Activated CD4-positive, alpha-beta T cell treated with anti-CD3 and anti-CD28 coated beads, Interleukin-2, amount 10 ng/mL, durations not matched to agents 7 days and 5 days (primary cell): ENCODE measurements around the gene U2AF1. TPM values are rescaled to one million over a fixed set of nuclear protein-coding genes. Genes with fewer than 3 reads are reported as not detected.
"Not testable (repeated sequence)": the region's sequence is repeated elsewhere in the genome, so short reads cannot be mapped to it uniquely, and the experiment has no call there.

Experiments used
- CTCF ChIA-PET: fragments of 350-600 bp; sonication (Branson Sonifier 250); formaldehyde crosslinking; loops from one replicate; lab custom pipeline; 2021; ENCODE audit warnings: antibody characterized with exemption; lab: Charles Lee
- POLR2A ChIA-PET: fragments of 350-600 bp; sonication (Branson Sonifier 250); formaldehyde crosslinking; loops from one replicate; lab custom pipeline; 2021; ENCODE audit warnings: antibody characterized with exemption; lab: Charles Lee
- DNase-seq: peaks from one replicate; pipeline ENCODE4 v3.0.0-alpha.2; 2020
- H3K27ac Mint-ChIP-seq: one replicate; pipeline ENCODE4 v1.8.0; 2021; ENCODE audit warnings: mild to moderate bottlenecking, moderate library complexity, mixed read lengths
- H3K27me3 Mint-ChIP-seq: one replicate; pipeline ENCODE4 v1.8.0; 2021; ENCODE audit warnings: mixed read lengths
- H3K36me3 Mint-ChIP-seq: one replicate; pipeline ENCODE4 v1.8.0; 2021; ENCODE audit warnings: low read depth, mixed read lengths
- H3K4me1 Mint-ChIP-seq: one replicate; pipeline ENCODE4 v1.8.0; 2021; ENCODE audit warnings: mixed read lengths
- H3K4me3 Mint-ChIP-seq: one replicate; pipeline ENCODE4 v1.8.0; 2021; ENCODE audit warnings: mild to moderate bottlenecking, moderate library complexity, mixed read lengths
- H3K9me3 Mint-ChIP-seq: one replicate; pipeline ENCODE4 v1.8.0; 2021; ENCODE audit warnings: mixed read lengths
- total RNA-seq, 2 experiments: library from RNA; stranded (reverse); gene quantifications; one replicate each; pipeline ENCODE4 v1.2.3, GENCODE V29; 2021

Gene U2AF1
- total RNA-seq, 2 experiments from 2014 or later = 5.5 to 88.5 TPM

GRCh38 chr21:43072742-43073141 is 34.6 kb downstream of the U2AF1 start:
- H3K36me3 Mint-ChIP-seq, H3K4me1 Mint-ChIP-seq, CTCF ChIA-PET, DNase-seq, POLR2A ChIA-PET, H3K27ac Mint-ChIP-seq, H3K9me3 Mint-ChIP-seq, H3K4me3 Mint-ChIP-seq, H3K27me3 Mint-ChIP-seq: not testable (repeated sequence)

DNA sequence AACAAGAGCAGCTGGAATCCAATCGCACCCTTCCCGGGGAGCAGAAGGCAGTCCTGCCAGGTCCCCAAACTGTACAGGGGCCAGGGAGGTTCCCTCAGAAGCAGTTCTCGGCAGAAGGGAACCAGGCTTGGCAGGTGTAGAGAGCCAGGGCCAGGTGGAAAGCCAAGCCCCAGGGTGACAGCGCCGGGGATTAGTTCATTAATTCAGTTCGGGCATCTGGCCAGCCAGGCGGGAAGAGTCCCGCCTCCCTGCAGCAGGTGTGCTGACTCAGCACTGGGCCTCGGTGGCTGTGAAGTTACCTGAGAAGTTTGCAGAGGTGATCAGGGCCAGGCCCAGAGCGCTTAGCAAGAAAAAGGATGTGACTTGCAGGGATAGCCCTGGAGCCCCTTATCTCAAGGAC is 37.7 kb downstream of the U2AF1 start:
- H3K4me1 Mint-ChIP-seq, H3K27me3 Mint-ChIP-seq, H3K4me3 Mint-ChIP-seq, H3K27ac Mint-ChIP-seq, H3K36me3 Mint-ChIP-seq, DNase-seq, H3K9me3 Mint-ChIP-seq, CTCF ChIA-PET, POLR2A ChIA-PET: not testable (repeated sequence)

GRCh38 chr21:43068065-43068464 is 39.3 kb downstream of the U2AF1 start:
- H3K36me3 Mint-ChIP-seq, DNase-seq, H3K27ac Mint-ChIP-seq, POLR2A ChIA-PET, CTCF ChIA-PET, H3K4me3 Mint-ChIP-seq, H3K27me3 Mint-ChIP-seq, H3K9me3 Mint-ChIP-seq, H3K4me1 Mint-ChIP-seq: not testable (repeated sequence)

- H3K27me3 Mint-ChIP-seq, H3K36me3 Mint-ChIP-seq, H3K27ac Mint-ChIP-seq, POLR2A ChIA-PET, H3K4me3 Mint-ChIP-seq, CTCF ChIA-PET, H3K4me1 Mint-ChIP-seq, H3K9me3 Mint-ChIP-seq, DNase-seq: not testable (repeated sequence)
Measured at GRCh38 chr21:43066690-43067089, 40.7 kb downstream of the U2AF1 start.

- DNase-seq, H3K27ac Mint-ChIP-seq, H3K9me3 Mint-ChIP-seq, POLR2A ChIA-PET, H3K4me3 Mint-ChIP-seq, H3K4me1 Mint-ChIP-seq, H3K36me3 Mint-ChIP-seq, H3K27me3 Mint-ChIP-seq, CTCF ChIA-PET: not testable (repeated sequence)
Measured at GRCh38 chr21:43065991-43066390, 41.4 kb downstream of the U2AF1 start.

DNA sequence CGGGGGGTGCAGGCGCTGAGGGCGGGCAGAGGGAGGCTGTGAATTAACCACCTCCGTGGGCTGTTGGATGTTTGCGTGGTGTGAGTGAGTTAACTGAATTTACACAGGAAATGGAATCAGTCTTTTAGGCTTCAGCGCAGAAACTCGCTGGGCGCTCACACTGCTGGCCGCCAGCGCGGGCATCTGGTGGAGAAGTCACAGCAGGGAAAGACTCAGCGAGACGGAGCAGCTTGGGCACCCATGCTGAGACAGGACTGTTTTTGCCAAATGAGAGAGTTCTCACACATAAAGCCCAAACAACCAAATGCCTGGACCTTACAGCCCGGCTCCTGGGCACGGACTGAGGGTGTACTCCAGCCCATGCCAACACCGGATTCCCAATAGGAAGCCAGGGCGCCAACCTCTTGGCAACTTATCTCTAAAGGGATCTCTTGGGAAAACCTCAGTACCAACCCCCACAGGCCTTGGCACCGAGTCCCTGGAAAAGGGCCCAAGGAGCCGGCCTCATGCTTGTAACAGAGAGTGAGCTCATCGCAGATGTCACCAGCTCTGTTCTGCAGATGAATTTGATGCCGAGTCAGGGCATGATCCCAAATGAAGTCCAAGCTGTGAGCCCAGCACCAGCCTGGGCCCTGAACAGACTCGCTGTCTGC is 43.0 kb downstream of the U2AF1 start:
- CTCF ChIA-PET, POLR2A ChIA-PET, H3K27ac Mint-ChIP-seq, H3K36me3 Mint-ChIP-seq, H3K4me3 Mint-ChIP-seq, H3K27me3 Mint-ChIP-seq, H3K4me1 Mint-ChIP-seq, DNase-seq, H3K9me3 Mint-ChIP-seq: not testable (repeated sequence)

DNA sequence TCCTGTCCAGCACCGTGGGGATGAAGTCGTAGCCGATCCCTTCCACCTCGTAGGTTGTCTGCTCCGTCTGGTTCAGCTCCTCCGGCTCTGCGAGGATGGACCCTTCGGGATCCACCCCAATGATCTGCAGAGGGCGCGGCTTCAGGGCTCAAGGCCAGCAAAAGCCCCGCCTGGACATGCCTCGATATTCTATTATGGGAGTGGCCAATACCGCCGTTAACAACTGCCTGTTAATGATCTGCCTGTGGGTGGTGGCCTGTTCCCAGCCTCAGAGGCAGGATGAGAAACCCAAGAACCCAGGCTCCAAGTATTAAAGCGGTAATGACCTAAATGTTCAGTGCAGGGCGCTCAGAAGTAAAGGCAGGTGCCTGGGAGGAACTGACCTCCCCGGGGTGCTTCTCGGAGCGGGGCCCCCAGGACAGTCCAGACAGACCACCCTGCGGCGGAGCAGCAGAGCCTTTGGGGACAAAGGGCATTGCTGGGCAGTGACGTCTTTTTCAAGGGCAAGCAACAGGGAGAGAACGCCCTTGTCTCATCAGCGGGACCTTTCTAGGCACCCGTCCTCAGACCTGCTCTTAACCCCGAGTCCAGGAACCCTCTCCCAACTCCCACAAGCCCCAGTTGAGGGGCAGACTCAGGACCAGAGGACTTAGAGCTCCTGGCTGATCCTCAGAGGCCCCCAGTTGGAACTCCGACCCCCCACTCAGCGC is 44.3 kb downstream of the U2AF1 start:
- H3K27ac Mint-ChIP-seq, H3K9me3 Mint-ChIP-seq, H3K4me1 Mint-ChIP-seq, DNase-seq, H3K4me3 Mint-ChIP-seq, H3K36me3 Mint-ChIP-seq, H3K27me3 Mint-ChIP-seq, CTCF ChIA-PET, POLR2A ChIA-PET: not testable (repeated sequence)

- H3K4me3 Mint-ChIP-seq, H3K9me3 Mint-ChIP-seq, H3K27me3 Mint-ChIP-seq, DNase-seq, CTCF ChIA-PET, H3K36me3 Mint-ChIP-seq, H3K27ac Mint-ChIP-seq, H3K4me1 Mint-ChIP-seq, POLR2A ChIA-PET: not testable (repeated sequence)
Measured at GRCh38 chr21:43053112-43053511, 54.3 kb downstream of the U2AF1 start.

GRCh38 chr21:43045876-43046821 is 61.2 kb downstream of the U2AF1 start:
- H3K9me3 Mint-ChIP-seq, CTCF ChIA-PET, H3K27me3 Mint-ChIP-seq, POLR2A ChIA-PET, H3K4me3 Mint-ChIP-seq, DNase-seq, H3K36me3 Mint-ChIP-seq, H3K4me1 Mint-ChIP-seq: not testable (repeated sequence)
- H3K27ac Mint-ChIP-seq = peak overlapping the region; percentile 9

DNA sequence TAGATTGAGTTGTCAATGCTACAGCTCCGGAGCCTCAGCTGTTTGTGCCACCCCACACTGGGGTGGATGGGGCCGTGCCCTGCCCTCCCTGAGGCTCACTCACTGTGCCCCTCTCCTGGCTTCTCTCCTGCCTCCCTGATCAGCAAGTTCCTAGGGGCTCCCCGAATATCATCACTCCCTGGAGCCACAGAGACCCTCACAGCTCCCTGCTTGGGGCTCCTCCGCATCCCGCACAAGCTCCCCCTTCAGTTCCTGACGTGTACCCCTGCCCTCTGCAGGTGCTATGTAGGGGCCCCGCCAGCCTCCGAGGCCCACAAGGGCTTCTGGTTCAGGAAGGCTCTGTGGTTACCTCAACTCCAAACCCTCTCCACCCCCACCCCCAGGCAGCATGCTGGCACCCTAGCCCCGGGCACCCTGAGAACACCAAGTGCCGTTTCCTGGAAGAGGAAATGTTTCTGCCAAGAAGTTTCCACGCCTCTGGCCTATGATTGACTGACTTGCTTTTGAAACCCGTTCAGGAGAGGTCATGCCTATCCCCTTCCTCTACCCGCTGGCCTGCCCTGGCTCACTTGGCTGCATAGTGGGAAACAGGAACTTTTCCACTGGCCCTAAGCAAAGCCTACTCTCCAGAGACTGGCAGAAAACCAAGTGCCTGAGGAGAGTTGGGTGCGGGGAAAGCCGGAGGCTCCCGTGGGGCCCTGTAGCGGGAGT is 62.0 kb downstream of the U2AF1 start:
- H3K4me3 Mint-ChIP-seq = peak overlapping the region; percentile 8
- H3K27me3 Mint-ChIP-seq, POLR2A ChIA-PET, H3K9me3 Mint-ChIP-seq, CTCF ChIA-PET, H3K4me1 Mint-ChIP-seq, DNase-seq, H3K36me3 Mint-ChIP-seq: not testable (repeated sequence)
- H3K27ac Mint-ChIP-seq = peak overlapping the region; percentile 85

- H3K36me3 Mint-ChIP-seq, H3K4me3 Mint-ChIP-seq, DNase-seq, H3K27ac Mint-ChIP-seq, POLR2A ChIA-PET, H3K27me3 Mint-ChIP-seq, CTCF ChIA-PET, H3K9me3 Mint-ChIP-seq, H3K4me1 Mint-ChIP-seq: not testable (repeated sequence)
Measured at GRCh38 chr21:43044547-43044946, 62.8 kb downstream of the U2AF1 start.

- H3K36me3 Mint-ChIP-seq, H3K4me1 Mint-ChIP-seq, DNase-seq, H3K9me3 Mint-ChIP-seq, H3K27me3 Mint-ChIP-seq, H3K27ac Mint-ChIP-seq, CTCF ChIA-PET, H3K4me3 Mint-ChIP-seq, POLR2A ChIA-PET: not testable (repeated sequence)
Measured at GRCh38 chr21:43043291-43043690, 64.1 kb downstream of the U2AF1 start.
